HG02885 (cell line): ENCODE data around the gene CNNM2.

ENCODE experiments used
- ATAC-seq: cut with Tn5 transposase; IDR thresholded peaks from one replicate; pipeline ENCODE4 v1.9.1; 2021; ENCODE audit warnings: mild to moderate bottlenecking; ENCODE audit not compliant: unreplicated experiment, poor library complexity

Gene CNNM2

GRCh38 chr10:102917962-102918816 is at the start of gene CNNM2:
CNNM2 (plus strand) TSS chr10:102918294; CDS start chr10:102918481, 187 bp downstream.
- peak; percentile 89 for ATAC-seq

DNA sequence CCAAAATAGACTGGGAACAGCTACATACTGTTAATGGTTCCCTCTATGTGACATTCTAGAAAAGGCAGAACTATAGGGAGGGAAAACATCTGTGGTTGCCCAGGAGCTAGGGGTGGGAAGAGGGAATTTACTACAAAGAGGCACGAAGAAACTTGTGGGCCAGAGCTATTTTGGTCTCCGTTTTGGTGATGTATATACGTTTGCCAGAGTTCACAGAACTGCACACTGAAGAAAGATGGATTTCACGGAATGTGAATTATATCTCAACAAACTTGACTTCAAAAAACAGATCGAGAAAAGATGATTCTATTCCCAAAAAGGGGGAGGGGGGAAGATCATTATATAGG is 49.2 kb upstream of the CNNM2 start:
- no peak for ATAC-seq

DNA sequence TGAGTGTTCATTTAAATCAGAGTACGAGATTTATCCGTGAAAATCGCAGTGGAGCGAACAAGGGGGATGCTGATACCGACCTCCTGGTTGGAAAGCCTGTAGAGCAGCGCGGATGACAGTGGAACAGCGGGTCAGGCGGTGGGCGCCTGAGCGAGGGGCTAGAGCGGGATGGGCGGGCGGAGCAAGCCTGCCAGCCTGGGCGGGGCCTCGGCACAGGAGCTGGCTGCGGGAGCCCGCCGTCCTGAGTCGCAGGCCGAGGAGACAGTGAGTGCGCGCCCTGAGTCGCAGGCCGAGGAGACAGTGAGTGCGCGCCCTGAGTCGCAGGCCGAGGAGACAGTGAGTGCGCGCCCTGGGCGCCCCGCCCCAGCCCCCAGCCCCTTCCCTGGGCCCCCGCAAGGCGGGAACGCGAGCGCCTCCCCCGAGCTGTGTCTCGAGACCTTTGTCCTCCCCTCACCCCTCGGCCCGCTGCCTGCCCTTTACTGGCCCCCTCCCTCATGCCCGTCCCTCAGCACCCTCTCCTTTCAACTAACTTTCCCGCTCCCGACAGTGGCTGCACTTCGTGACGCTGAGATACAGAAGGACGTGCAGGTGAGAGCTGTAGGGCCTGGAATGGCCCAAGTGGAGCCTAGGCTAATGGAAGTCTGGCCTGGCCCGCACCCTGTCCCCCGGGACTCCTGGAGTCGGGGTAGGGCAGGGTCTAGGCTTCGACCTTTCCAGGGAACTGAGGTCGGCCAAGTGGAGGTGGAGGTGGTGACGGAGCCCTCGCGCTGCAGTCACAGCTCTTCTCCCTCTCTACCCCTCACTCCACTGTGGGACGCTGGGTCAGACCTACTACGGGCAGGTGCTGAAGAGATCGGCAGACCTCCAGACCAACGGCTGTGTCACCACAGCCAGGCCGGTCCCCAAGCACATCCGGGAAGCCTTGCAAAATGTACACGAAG is 48.6 kb upstream of the CNNM2 start, which contains the start of gene AS3MT:
AS3MT (plus strand) TSS at position 213 of the 941 bp plus-strand sequence; CDS start at position 336, 123 bp downstream.
- ATAC-seq, result no peak

- ATAC-seq, result no peak
These were observed 47.9 kb upstream of the CNNM2 start for GRCh38 chr10:102870221-102870620.

- ATAC-seq, result no peak
These were observed 45.9 kb upstream of the CNNM2 start for GRCh38 chr10:102872163-102872562.

DNA sequence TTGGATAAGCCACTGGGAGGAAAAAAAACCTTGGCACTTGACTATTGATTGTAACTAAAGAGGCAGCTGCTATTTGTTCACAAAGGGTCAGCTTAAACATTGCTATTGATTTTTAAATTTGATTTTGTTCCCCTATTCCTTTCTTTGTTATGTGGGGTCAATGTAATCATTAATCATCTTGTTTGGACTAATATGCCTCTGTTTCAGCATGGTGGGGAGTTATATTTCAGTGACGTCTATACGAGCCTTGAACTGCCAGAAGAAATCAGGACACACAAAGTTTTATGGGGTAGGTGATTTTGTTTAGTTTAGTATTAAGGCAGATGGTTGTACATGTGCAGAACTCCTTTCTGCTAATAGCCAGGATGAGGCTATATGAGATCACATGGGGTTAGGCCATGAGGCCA is 41.3 kb upstream of the CNNM2 start:
- no peak for ATAC-seq

DNA sequence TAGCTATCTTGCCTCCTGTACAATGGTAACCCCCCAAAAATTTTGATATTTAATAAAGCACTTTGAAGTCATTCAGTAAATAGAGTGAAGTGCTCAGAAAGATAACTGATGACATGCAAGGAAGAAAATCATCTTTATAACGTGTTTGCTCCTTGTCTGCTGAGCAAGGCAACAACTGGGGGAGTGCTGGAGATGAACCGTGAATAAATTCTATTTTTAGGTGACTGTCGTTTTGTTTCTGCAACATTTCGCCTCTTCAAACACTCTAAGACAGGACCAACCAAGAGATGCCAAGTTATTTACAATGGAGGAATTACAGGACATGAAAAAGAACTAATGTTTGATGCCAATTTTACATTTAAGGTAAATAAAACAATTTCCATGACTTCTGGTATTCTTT is 39.5 kb upstream of the CNNM2 start:
- no peak for ATAC-seq

DNA sequence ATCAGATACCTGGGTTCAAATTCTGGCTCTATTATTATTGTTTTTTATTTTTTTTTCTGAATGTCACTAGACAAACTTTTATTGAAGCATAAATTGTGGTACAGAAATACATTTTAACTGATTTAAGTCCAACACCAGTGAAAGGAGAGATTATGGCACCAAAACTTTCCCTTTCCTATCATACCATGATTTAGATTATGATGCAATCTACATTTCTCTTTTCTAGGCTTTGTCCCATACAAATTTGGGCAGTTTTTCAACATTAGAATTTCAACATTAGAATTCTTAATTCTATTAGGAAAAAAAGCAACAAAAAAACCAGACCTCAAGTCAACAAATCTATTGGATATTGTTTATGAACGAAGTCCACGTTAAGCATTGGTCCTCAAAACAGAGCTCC is 37.8 kb upstream of the CNNM2 start:
- no peak for ATAC-seq

DNA sequence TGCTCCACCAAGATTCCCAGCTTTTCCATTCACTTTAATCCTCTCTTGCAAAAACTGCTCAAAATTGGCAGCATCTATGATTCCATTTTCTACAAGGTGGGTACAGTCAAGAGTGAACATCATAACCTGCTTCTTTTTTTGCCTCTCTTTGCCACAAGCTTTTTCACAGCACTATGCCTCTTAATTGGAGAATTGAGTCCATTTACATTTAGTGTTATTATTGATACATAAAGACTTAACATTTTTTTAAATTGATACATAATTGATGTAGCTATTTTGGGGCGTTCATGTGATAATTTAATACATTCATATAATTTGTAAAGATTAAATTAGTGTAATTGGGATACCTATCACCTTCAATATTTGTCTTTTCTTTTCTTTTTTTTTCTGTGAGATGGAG is 30.0 kb upstream of the CNNM2 start:
- no peak for ATAC-seq

DNA sequence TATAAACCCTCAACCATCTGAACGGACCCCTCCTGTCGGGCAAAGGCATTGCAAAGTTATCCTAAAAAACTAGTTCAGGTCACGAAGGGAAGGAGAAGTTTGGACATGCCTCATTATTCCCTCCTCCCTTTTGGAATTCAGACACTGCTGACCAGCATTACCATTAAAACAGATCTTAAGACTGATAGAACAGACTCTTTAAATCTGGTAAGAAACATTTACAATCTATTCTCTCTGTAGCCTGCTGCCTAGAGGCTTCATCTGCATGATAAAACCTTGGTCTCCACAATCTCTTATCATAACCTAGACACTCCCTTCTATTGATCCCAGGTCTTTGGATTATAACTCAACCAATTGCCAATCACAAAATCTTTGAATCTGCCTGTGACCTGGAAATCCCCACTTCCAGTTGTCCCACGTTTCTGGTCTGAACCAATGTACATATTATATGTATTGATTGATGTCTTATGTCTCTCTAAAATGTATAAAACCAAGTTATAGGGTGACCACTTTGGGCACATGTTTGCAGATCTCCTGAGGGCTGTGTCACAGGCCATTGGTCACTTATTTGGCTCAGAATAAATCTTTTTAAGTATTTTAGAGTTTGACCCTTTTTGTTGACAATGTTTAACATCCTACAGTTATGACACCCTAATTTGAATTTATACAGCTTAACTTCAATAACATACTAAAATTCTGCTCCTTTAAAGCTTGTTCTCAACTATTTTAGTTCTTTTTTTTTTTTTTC is 23.5 kb upstream of the CNNM2 start:
- ATAC-seq, result no peak

GRCh38 chr10:102900006-102900405 is 18.1 kb upstream of the CNNM2 start:
- ATAC-seq, result no peak

DNA sequence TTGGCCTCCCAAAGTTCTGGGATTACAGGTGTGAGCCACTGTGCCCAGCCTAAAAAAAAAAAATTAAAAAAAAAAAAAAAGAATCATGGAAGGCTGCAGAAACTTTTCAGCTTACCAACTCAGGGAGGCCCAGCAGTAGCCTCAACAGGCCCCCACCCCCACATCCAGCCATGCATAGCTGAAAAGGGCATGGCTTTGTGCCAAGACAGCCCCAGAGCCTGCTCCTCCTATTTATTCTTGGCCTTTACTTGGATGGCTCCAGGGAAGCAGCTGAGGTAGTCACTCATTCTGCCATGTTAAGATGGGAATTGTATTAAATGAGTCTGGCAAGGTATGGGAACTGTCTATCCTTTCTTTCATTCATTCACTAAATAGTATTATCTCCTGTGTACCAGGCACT is 13.7 kb upstream of the CNNM2 start:
- ATAC-seq, result no peak

- ATAC-seq, result no peak
These were observed 11.6 kb upstream of the CNNM2 start for GRCh38 chr10:102906507-102906906.

- no peak for ATAC-seq
These were observed 3.3 kb upstream of the CNNM2 start for GRCh38 chr10:102914781-102915180.

GRCh38 chr10:102916173-102916572 is 1.9 kb upstream of the CNNM2 start:
- no peak for ATAC-seq

DNA sequence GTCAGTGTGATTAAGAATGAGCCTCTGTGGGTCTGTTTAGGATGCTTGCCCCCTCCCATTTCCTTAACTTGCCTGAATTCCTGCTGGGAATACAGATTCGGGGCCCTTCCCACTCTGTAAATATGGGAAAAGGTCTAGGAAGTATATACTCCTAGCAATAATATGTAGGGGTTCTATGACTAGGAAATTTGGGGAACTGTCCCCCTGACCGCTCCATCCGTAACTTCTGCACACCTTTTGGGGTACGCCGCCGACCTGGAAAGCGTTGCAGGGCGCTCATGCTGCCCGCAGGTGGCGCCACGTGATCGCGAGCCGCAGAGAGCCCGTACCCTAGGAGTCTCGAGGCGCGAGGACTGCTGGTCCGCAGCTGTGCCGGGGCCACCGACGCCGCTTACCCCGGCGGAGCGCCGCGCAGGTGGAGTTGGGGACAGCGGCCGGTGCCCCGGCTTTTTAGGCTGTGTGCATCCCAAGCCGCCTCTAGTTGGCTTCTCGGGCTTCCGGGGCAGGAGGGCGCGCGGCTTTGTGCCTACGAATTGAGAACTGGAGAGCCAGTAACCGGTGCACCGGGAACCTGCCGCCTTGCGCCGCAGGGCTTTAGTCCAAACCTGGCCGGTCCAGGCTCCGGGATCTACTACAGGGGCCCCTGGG is 656 bp upstream of the CNNM2 start:
- peak; percentile 39 for ATAC-seq

GRCh38 chr10:102918817-102919245 is 737 bp downstream of the CNNM2 start:
- peak; percentile 1 for ATAC-seq

DNA sequence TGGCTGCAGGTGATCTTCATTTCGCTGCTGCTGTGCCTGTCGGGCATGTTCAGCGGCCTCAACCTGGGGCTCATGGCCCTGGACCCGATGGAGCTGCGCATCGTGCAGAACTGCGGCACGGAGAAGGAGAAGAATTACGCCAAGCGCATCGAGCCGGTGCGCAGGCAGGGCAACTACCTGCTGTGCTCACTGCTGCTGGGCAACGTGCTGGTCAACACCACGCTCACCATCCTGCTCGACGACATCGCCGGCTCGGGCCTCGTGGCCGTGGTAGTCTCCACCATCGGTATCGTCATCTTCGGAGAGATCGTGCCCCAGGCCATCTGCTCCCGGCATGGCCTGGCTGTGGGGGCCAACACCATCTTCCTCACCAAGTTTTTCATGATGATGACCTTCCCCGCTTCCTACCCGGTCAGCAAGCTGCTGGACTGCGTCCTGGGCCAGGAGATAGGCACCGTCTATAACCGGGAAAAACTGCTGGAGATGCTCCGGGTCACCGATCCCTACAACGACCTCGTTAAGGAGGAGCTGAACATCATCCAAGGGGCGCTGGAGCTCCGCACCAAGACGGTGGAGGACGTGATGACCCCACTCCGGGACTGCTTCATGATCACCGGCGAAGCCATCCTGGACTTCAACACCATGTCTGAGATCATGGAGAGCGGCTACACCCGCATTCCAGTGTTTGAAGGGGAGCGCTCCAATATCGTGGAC is 1.3 kb downstream of the CNNM2 start:
- ATAC-seq, result no peak

DNA sequence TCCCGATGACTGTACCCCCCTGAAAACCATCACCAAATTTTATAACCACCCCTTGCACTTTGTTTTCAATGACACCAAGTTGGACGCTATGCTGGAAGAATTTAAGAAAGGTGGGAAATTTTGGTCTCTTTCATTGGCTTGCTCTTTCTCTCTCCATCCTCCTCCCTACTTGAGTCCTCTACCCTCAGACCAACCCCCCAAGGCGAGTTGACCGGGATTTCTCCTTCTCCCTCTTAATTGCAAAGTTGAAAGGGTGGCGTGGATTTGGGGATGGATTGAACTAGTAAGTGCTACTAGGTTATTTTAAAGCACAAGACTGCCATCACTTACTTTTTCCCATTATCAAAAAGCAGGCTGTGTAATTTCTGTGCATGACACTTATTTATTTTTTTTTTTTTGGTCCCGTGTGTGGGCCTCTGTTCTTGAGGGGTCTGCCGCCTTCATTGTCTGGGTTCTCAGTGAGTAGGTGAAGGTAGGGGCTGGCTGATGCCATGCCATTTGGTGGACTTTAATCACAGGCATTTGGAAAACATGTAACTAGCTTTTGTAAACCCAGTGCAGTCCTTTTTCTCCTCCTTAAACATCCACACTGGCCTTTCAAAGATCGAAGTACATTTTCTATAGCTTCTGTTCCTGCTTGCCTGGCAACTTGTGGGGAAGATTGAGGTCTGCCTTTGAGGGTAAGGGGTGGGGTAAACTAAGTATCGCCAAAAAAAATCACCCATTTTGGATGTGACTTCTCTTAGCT is 2.1 kb downstream of the CNNM2 start:
- ATAC-seq, result no peak
